Neuronal stem cell (in vitro differentiated cells): ENCODE results near the gene PAM16.

ENCODE experiments used
- DNase-seq: peaks from one replicate; pipeline ENCODE4 v3.0.0-alpha.2; 2013; ENCODE audit warnings: low spot score
- H2AFZ ChIP-seq: one replicate; pipeline ENCODE4 v1.6.1; 2013; ENCODE audit warnings: mild to moderate bottlenecking, low read length, inconsistent platforms
- H2AK5ac ChIP-seq: 2 replicates; pipeline ENCODE4 v1.6.1; 2013; ENCODE audit warnings: low read depth, mild to moderate bottlenecking, inconsistent platforms, low read length, moderate library complexity, mixed read lengths
- H2BK120ac ChIP-seq: 2 replicates; pipeline ENCODE4 v1.6.1; 2013; ENCODE audit warnings: low read depth, mild to moderate bottlenecking, inconsistent platforms, low read length, moderate library complexity, mixed read lengths
- H2BK12ac ChIP-seq: one replicate; pipeline ENCODE4 v1.6.1; 2013; ENCODE audit warnings: low read length, inconsistent platforms
- H2BK15ac ChIP-seq: 2 replicates; pipeline ENCODE4 v1.6.1; 2013; ENCODE audit warnings: mild to moderate bottlenecking, low read length, inconsistent platforms, mixed read lengths
- H2BK5ac ChIP-seq: one replicate; pipeline ENCODE4 v1.6.1; 2013; ENCODE audit warnings: inconsistent platforms, mild to moderate bottlenecking, low read length, moderate library complexity
- H3K14ac ChIP-seq: one replicate; pipeline ENCODE4 v1.6.1; 2013; ENCODE audit warnings: low read length, inconsistent platforms
- H3K18ac ChIP-seq: 2 replicates; pipeline ENCODE4 v1.6.1; 2013; ENCODE audit warnings: low read length, inconsistent platforms
- H3K23ac ChIP-seq: 2 replicates; pipeline ENCODE4 v1.6.1; 2013; ENCODE audit warnings: low read depth, mild to moderate bottlenecking, mixed read lengths, low read length, inconsistent platforms; ENCODE audit not compliant: poor library complexity
- H3K27ac ChIP-seq: replicated peaks from 3 replicates; pipeline ENCODE4 v1.5.1; 2013; ENCODE audit warnings: low read length, inconsistent platforms
- H3K27me3 ChIP-seq, 3 experiments: 2 replicates each; pipeline ENCODE4 v1.6.1; 2013; ENCODE audit warnings: low read length in 3 of 3, mild to moderate bottlenecking in 2 of 3, inconsistent platforms in 1 of 3, low read depth in 1 of 3, mixed read lengths in 1 of 3, moderate library complexity in 1 of 3; ENCODE audit not compliant: control insufficient read depth in 3 of 3, insufficient read depth in 3 of 3
- H3K36me3 ChIP-seq, 2 donors: replicated peaks in 1 of 2; 2 replicates each; pipeline ENCODE4 v1.6.1; 2013; ENCODE audit warnings: low read length in 2 of 2; ENCODE audit not compliant: control insufficient read depth in 2 of 2, insufficient read depth in 2 of 2
- H3K4ac ChIP-seq: 2 replicates; pipeline ENCODE4 v1.6.1; 2013; ENCODE audit warnings: inconsistent platforms, mild to moderate bottlenecking, low read length, moderate library complexity
- H3K4me1 ChIP-seq, 2 donors: 1 replicate in 1 of 2; 2 replicates in 1 of 2; pipeline ENCODE4 v1.6.1; 2013; ENCODE audit warnings: low read length in 2 of 2, low read depth in 1 of 2; ENCODE audit not compliant: control insufficient read depth in 2 of 2, insufficient read depth in 1 of 2
- H3K4me2 ChIP-seq: one replicate; pipeline ENCODE4 v1.6.1; 2013; ENCODE audit warnings: mild to moderate bottlenecking, low read length, inconsistent platforms; ENCODE audit not compliant: insufficient read depth, poor library complexity, severe bottlenecking
- H3K4me3 ChIP-seq, 2 donors: 2 replicates each; pipeline ENCODE4 v1.5.1; 2013; ENCODE audit warnings: low read length in 2 of 2, mild to moderate bottlenecking in 2 of 2, inconsistent platforms in 1 of 2, moderate library complexity in 1 of 2
- H3K79me1 ChIP-seq: one replicate; pipeline ENCODE4 v1.6.1; 2013; ENCODE audit warnings: low read depth, mild to moderate bottlenecking, inconsistent platforms, low read length, moderate library complexity
- H3K9ac ChIP-seq: one replicate; pipeline ENCODE4 v1.6.1; 2013; ENCODE audit warnings: mild to moderate bottlenecking, low read depth, low read length, inconsistent platforms; ENCODE audit not compliant: poor library complexity
- H3K9me3 ChIP-seq, 2 donors: replicated peaks in 1 of 2; 2 replicates each; pipeline versions ENCODE3 to v1.6.1; 2013; ENCODE audit warnings: low read length in 2 of 2, mild to moderate bottlenecking in 2 of 2, inconsistent platforms in 1 of 2, low read depth in 1 of 2, mixed read lengths in 1 of 2, moderate library complexity in 1 of 2; ENCODE audit not compliant: control insufficient read depth in 2 of 2, insufficient read depth in 1 of 2
- H4K8ac ChIP-seq: one replicate; pipeline ENCODE4 v1.6.1; 2013; ENCODE audit warnings: low read depth, mild to moderate bottlenecking, inconsistent platforms, low read length, moderate library complexity
- H4K91ac ChIP-seq: one replicate; pipeline ENCODE4 v1.6.1; 2013; ENCODE audit warnings: low read length, low read depth, mild to moderate bottlenecking, inconsistent platforms; ENCODE audit not compliant: poor library complexity
- WGBS, 2 donors: extraction: QIAGEN DNeasy Blood & Tissue Kit; methylation state at CpG; one replicate each; pipeline ENCODE4 v1.1.7; 2013; ENCODE audit warnings: missing lambda C conversion rate in 2 of 2, mixed read lengths in 1 of 2; ENCODE audit not compliant: insufficient read length in 2 of 2, insufficient replicate concordance in 1 of 2; ENCODE audit errors: extremely low coverage in 2 of 2; 5-methylcytosine and 5-hydroxymethylcytosine counted together

Gene PAM16

DNA sequence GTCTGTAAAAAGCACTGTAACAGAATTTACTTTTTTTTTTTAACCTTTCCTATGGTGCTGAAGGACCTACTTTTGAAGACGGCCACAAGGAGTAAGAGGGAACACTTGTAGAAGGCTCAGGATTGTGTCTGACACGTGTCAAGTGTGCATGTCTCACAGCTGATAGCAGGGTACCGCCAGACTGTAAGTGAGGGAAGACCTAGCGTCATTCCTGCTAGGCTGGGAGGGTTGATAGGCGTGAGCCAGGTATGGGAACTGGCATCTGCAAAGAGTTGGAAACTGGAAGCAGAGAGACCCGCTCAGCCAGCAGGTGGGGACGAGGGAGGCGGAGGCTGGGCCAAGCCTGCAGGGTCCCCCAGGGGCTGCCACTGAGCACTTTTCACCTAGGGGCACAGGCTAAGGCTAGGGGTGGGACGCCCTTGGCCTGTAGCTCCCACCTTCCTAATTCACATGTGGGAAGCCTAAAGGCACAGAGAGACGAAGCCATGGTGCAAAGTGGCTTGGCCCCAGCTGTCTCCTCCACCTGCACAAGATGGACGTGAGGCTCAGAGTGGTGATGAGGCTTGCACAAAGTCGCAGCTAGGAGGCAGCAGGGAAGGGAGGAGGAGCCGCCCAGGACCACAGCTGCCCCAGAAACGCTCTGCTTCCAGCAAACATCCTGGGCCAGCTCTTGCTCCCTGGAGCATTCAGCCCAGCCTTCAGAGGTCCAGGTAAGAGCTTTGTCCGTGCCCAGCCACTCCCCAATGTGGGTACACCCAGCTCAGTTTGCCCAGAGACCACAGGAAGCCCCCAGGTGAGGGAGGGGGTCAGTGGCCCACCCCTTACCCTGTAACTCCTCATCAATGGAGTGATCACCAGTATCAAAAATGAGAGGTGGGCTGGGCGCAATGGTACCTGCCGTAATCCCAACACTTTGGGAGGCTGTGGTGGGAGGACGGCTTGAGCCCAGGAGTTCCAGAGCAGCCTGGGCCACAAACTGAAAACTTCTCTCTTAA lies 39.4 kb upstream of the PAM16 start:
- Histone ChIP-seq H4K8ac (no peak overlapping the region), H3K18ac (peak overlapping the region; percentile 82), H3K14ac (no peak overlapping the region), H2BK15ac (peak overlapping the region; percentile 25), H3K27ac (no peak overlapping the region), H2BK5ac (no peak overlapping the region), H3K27me3 (no peaks in the 10 kb centered on the region), H3K9ac (peak overlapping the region; percentile 61), H2BK120ac (no peak overlapping the region), H3K4me2 (no peak overlapping the region), H3K36me3 (peaks cover 0 to 2% of the 10 kb centered on the region in 2 donors), H2AK5ac (peak overlapping the region; percentile 20), H3K23ac (no peak overlapping the region), H3K79me1 (peaks cover 3% of the 10 kb centered on the region), H2BK12ac (peak overlapping the region; percentile 82), H3K9me3 (no peaks in the 10 kb centered on the region), H4K91ac (no peak overlapping the region), H2AFZ (no peak overlapping the region), H3K4me1 (peaks cover 45 to 53% of the 10 kb centered on the region in 2 donors), H3K4me3 (peak overlapping the region in 1 of 2 donors; percentile 19), H3K4ac (no peak overlapping the region)
- no CpG with 5 or more reads among the region's 18 CpGs for WGBS, 2 donors
- no peak for DNase-seq

GRCh38 chr16:4389051-4389955 lies 38.2 kb upstream of the PAM16 start:
- Histone ChIP-seq H3K4me1 (peaks cover 47 to 53% of the 10 kb centered on the region in 2 donors), H2AFZ (peak overlapping the region; percentile 42)

DNA sequence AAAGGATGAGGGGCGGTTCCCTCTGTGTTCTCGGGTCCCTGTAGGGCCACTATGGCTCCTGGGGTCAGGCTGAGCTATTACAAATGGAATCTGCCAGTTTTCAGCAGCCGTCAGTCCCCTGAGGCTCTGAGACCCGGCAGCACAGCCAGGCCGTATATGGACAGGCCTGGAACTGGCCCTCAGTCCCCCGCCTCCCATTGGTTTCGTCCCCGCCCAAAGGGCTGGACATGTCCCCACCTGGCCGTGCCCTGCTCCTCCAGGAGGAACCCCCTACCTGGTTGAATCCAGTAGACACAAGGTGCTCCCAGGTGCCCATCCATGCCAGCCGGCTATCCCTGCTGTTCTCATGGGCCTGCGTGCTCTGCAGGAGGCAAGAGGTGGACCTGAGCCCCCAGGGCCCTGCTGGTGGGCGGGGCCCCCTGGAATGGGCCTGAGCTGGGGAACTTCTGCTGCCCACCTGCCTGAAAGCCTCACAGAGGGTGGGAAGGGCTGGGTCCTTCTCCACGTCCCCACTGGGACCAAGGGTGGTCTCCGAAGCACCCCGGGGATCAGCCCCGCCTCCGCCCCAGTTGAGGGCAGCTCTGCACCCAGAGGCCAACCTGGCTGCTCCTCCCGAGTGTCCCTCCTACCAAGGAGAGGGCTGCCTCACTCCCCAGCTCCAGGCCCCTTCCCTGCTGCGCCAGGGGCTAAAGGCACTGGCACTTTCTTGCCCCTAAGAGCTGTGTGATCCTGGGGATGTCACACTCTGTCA lies 37.3 kb upstream of the PAM16 start:
- no peak for DNase-seq
- H3K18ac ChIP-seq: peak overlapping the region; percentile 87
- no peaks in the 10 kb centered on the region for H3K27me3 ChIP-seq
- H3K9me3 ChIP-seq: no peaks in the 10 kb centered on the region
- H3K14ac ChIP-seq: peak overlapping the region; percentile 25
- H3K4me2 ChIP-seq: no peak overlapping the region
- peaks cover 47 to 53% of the 10 kb centered on the region in 2 donors for H3K4me1 ChIP-seq
- peak overlapping the region; percentile 83 for H2BK5ac ChIP-seq
- H3K79me1 ChIP-seq: peaks cover 9% of the 10 kb centered on the region
- peak overlapping the region; percentile 95 for H2AK5ac ChIP-seq
- no peak overlapping the region for H3K27ac ChIP-seq
- peak overlapping the region; percentile 97 for H2BK15ac ChIP-seq
- H3K23ac ChIP-seq: peak overlapping the region; percentile 85
- no peak overlapping the region for H2AFZ ChIP-seq
- peak overlapping the region; percentile 93 for H3K4ac ChIP-seq
- peak overlapping the region; percentile 99 for H2BK120ac ChIP-seq
- WGBS, 2 donors: no CpG with 5 or more reads among the region's 19 CpGs
- no peak overlapping the region for H4K91ac ChIP-seq
- H3K36me3 ChIP-seq: peaks cover 1 to 7% of the 10 kb centered on the region in 2 donors
- H4K8ac ChIP-seq: no peak overlapping the region
- H3K4me3 ChIP-seq: no peak overlapping the region
- H3K9ac ChIP-seq: no peak overlapping the region
- H2BK12ac ChIP-seq: peak overlapping the region; percentile 46

More at GRCh38 chr16:4389051-4389955, 38.2 kb upstream of the PAM16 start:
- peak overlapping the region; percentile 95 for H2AK5ac ChIP-seq
- H3K23ac ChIP-seq: peak overlapping the region; percentile 85
- H3K9me3 ChIP-seq: no peaks in the 10 kb centered on the region
- H2BK5ac ChIP-seq: peak overlapping the region; percentile 83
- peak overlapping the region; percentile 99 for H2BK120ac ChIP-seq
- no peak for DNase-seq
- H3K18ac ChIP-seq: peak overlapping the region; percentile 87
- H3K9ac ChIP-seq: no peak overlapping the region
- H3K4me3 ChIP-seq: no peak overlapping the region
- no peak overlapping the region for H3K4me2 ChIP-seq
- H3K79me1 ChIP-seq: peaks cover 8% of the 10 kb centered on the region
- H3K4ac ChIP-seq: peak overlapping the region; percentile 93
- H3K27me3 ChIP-seq: no peaks in the 10 kb centered on the region
- H3K27ac ChIP-seq: peak overlapping the region; percentile 36
- H2BK15ac ChIP-seq: peak overlapping the region; percentile 97
- H3K14ac ChIP-seq: peak overlapping the region; percentile 25
- H3K36me3 ChIP-seq: peaks cover 0 to 1% of the 10 kb centered on the region in 2 donors
- no CpG with 5 or more reads among the region's 27 CpGs for WGBS, 2 donors
- no peak overlapping the region for H4K8ac ChIP-seq
- H2BK12ac ChIP-seq: peak overlapping the region; percentile 46
- H4K91ac ChIP-seq: no peak overlapping the region
